ENCODE measurements around the gene MYCBP2. TPM values are rescaled to one million over a fixed set of nuclear protein-coding genes. Genes with fewer than 3 reads are reported as not detected.

Gene MYCBP2
- total and polyA plus RNA-seq, 4 donors = 12.1 to 86.4 (median 30.0) TPM

- no peak for TF ChIP-seq EGR1 (IDR thresholded peaks at IDR 0.05; ENCODE audit: low read depth in 2 of 2)
- no peak for TF ChIP-seq RXRA (IDR thresholded peaks at IDR 0.05)
- no peak for TF ChIP-seq TAF1 (conservative IDR thresholded peaks at IDR 0.05)
- TF ChIP-seq HNF4A (conservative IDR thresholded peaks at IDR 0.05) = no peak
- no peak for TF ChIP-seq YY1 (IDR thresholded peaks at IDR 0.05)
- TF ChIP-seq GABPA (IDR thresholded peaks at IDR 0.05 in 1 of 2, conservative IDR thresholded peaks at IDR 0.05 in 1 of 2) = no peak
- TF ChIP-seq, protein P1, sequence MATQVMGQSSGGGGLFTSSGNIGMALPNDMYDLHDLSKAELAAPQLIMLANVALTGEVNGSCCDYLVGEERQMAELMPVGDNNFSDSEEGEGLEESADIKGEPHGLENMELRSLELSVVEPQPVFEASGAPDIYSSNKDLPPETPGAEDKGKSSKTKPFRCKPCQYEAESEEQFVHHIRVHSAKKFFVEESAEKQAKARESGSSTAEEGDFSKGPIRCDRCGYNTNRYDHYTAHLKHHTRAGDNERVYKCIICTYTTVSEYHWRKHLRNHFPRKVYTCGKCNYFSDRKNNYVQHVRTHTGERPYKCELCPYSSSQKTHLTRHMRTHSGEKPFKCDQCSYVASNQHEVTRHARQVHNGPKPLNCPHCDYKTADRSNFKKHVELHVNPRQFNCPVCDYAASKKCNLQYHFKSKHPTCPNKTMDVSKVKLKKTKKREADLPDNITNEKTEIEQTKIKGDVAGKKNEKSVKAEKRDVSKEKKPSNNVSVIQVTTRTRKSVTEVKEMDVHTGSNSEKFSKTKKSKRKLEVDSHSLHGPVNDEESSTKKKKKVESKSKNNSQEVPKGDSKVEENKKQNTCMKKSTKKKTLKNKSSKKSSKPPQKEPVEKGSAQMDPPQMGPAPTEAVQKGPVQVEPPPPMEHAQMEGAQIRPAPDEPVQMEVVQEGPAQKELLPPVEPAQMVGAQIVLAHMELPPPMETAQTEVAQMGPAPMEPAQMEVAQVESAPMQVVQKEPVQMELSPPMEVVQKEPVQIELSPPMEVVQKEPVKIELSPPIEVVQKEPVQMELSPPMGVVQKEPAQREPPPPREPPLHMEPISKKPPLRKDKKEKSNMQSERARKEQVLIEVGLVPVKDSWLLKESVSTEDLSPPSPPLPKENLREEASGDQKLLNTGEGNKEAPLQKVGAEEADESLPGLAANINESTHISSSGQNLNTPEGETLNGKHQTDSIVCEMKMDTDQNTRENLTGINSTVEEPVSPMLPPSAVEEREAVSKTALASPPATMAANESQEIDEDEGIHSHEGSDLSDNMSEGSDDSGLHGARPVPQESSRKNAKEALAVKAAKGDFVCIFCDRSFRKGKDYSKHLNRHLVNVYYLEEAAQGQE (IDR thresholded peaks at IDR 0.05) = no peak
- no peak for TF ChIP-seq FOXA1 (IDR thresholded peaks at IDR 0.05)
- TF ChIP-seq HNF4G (IDR thresholded peaks at IDR 0.05) = no peak
- no peak for TF ChIP-seq NR2F2 (IDR thresholded peaks at IDR 0.05)
- TF ChIP-seq RAD21 (IDR thresholded peaks at IDR 0.05) = no peak
- no peak for TF ChIP-seq MAX (IDR thresholded peaks at IDR 0.05)
- TF ChIP-seq, protein P2, sequence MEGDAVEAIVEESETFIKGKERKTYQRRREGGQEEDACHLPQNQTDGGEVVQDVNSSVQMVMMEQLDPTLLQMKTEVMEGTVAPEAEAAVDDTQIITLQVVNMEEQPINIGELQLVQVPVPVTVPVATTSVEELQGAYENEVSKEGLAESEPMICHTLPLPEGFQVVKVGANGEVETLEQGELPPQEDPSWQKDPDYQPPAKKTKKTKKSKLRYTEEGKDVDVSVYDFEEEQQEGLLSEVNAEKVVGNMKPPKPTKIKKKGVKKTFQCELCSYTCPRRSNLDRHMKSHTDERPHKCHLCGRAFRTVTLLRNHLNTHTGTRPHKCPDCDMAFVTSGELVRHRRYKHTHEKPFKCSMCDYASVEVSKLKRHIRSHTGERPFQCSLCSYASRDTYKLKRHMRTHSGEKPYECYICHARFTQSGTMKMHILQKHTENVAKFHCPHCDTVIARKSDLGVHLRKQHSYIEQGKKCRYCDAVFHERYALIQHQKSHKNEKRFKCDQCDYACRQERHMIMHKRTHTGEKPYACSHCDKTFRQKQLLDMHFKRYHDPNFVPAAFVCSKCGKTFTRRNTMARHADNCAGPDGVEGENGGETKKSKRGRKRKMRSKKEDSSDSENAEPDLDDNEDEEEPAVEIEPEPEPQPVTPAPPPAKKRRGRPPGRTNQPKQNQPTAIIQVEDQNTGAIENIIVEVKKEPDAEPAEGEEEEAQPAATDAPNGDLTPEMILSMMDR (IDR thresholded peaks at IDR 0.05; ENCODE audit: low read depth, low read length, missing input control) = no peak
- no peak for TF ChIP-seq FOXA2 (IDR thresholded peaks at IDR 0.05)
- TF ChIP-seq, protein P3, sequence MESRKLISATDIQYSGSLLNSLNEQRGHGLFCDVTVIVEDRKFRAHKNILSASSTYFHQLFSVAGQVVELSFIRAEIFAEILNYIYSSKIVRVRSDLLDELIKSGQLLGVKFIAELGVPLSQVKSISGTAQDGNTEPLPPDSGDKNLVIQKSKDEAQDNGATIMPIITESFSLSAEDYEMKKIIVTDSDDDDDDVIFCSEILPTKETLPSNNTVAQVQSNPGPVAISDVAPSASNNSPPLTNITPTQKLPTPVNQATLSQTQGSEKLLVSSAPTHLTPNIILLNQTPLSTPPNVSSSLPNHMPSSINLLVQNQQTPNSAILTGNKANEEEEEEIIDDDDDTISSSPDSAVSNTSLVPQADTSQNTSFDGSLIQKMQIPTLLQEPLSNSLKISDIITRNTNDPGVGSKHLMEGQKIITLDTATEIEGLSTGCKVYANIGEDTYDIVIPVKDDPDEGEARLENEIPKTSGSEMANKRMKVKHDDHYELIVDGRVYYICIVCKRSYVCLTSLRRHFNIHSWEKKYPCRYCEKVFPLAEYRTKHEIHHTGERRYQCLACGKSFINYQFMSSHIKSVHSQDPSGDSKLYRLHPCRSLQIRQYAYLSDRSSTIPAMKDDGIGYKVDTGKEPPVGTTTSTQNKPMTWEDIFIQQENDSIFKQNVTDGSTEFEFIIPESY (IDR thresholded peaks at IDR 0.05) = no peak
- no peak for TF ChIP-seq JUND (IDR thresholded peaks at IDR 0.05)
- TF ChIP-seq, protein P4, sequence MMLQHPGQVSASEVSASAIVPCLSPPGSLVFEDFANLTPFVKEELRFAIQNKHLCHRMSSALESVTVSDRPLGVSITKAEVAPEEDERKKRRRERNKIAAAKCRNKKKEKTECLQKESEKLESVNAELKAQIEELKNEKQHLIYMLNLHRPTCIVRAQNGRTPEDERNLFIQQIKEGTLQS (IDR thresholded peaks at IDR 0.05) = no peak
- Histone ChIP-seq H3K36me3 (ENCODE audit: control insufficient read depth in 4 of 4, insufficient read depth in 3 of 4, low read depth in 1 of 4, low read length in 3 of 4) (peaks cover 3 to 30% (median 22%) of the 10 kb centered on the region in 4 donors), H3K9me3 (ENCODE audit: control insufficient read depth in 4 of 4, low read length in 3 of 4) (no peaks in the 10 kb centered on the region), H3K27me3 (ENCODE audit: control insufficient read depth in 4 of 4, insufficient read depth in 4 of 4, low read length in 3 of 4) (no peaks in the 10 kb centered on the region), H3K27ac (ENCODE audit: low read depth in 1 of 2, low read length in 2 of 2) (no peak overlapping the region), H3K9ac (ENCODE audit: low read depth in 1 of 2, low read length in 2 of 2) (no peak overlapping the region), H3K4me1 (ENCODE audit: control insufficient read depth in 4 of 4, insufficient read depth in 4 of 4, low read length in 3 of 4) (no peaks in the 10 kb centered on the region), H3K4me3 (ENCODE audit: low read depth in 1 of 3, low read length in 3 of 3) (no peak overlapping the region)
- 97% methylated on average over 2 of the region's 2 CpGs for WGBS
- no peak for DNase-seq (ENCODE audit: low spot score)
Measured at GRCh38 chr13:77138813-77139212, 188.1 kb downstream of the MYCBP2 start.

Measured in liver (tissue), 9 donors.